H9 (cell line): ENCODE results near the gene CRABP2. TPM values are rescaled to one million over a fixed set of nuclear protein-coding genes. Genes with fewer than 3 reads are reported as not detected.

ENCODE experiments used
- DNase-seq: peaks from one replicate; pipeline ENCODE4 v3.0.0-alpha.2; 2017
- H2AFZ ChIP-seq: one replicate; pipeline ENCODE4 v1.6.1; 2013; ENCODE audit warnings: mild to moderate bottlenecking, low read length, control low read depth, moderate library complexity
- H2AK5ac ChIP-seq: 2 replicates; pipeline ENCODE4 v1.6.1; 2013; ENCODE audit warnings: low read length, control low read depth, mixed read lengths; ENCODE audit not compliant: insufficient read length
- H2BK120ac ChIP-seq: one replicate; pipeline ENCODE4 v1.6.1; 2013; ENCODE audit warnings: low read depth, mild to moderate bottlenecking, low read length, control low read depth, inconsistent platforms; ENCODE audit not compliant: poor library complexity, severe bottlenecking
- H2BK12ac ChIP-seq: 2 replicates; pipeline ENCODE4 v1.6.1; 2013; ENCODE audit warnings: low read length, control low read depth, mixed read lengths, low read depth; ENCODE audit not compliant: insufficient read length
- H2BK15ac ChIP-seq: 2 replicates; pipeline ENCODE4 v1.6.1; 2013; ENCODE audit warnings: low read depth, low read length, control low read depth
- H2BK20ac ChIP-seq: one replicate; pipeline ENCODE4 v1.6.1; 2013; ENCODE audit warnings: low read depth, mild to moderate bottlenecking, low read length, control low read depth, inconsistent platforms; ENCODE audit not compliant: poor library complexity, severe bottlenecking
- H2BK5ac ChIP-seq: 2 replicates; pipeline ENCODE4 v1.6.1; 2013; ENCODE audit warnings: low read length, control low read depth, mixed read lengths; ENCODE audit not compliant: insufficient read length
- H3K14ac ChIP-seq: 2 replicates; pipeline ENCODE4 v1.6.1; 2013; ENCODE audit warnings: low read length, control low read depth; ENCODE audit not compliant: insufficient read depth
- H3K18ac ChIP-seq: 2 replicates; pipeline ENCODE4 v1.6.1; 2013; ENCODE audit warnings: low read depth, mild to moderate bottlenecking, mixed read lengths, low read length, control low read depth; ENCODE audit not compliant: insufficient read length
- H3K23ac ChIP-seq: 2 replicates; pipeline ENCODE4 v1.6.1; 2013; ENCODE audit warnings: low read length, control low read depth, mixed read lengths, low read depth; ENCODE audit not compliant: insufficient read length
- H3K23me2 ChIP-seq: 2 replicates; pipeline ENCODE4 v1.6.1; 2013; ENCODE audit warnings: low read depth, mild to moderate bottlenecking, mixed read lengths, low read length, control low read depth; ENCODE audit not compliant: insufficient read length, poor library complexity, severe bottlenecking
- H3K27ac ChIP-seq: 2 replicates; pipeline ENCODE4 v1.5.1; 2013; ENCODE audit warnings: low read length, control low read depth, mixed read lengths, low read depth; ENCODE audit not compliant: insufficient read length
- H3K27me3 ChIP-seq: 2 replicates; pipeline ENCODE4 v1.6.1; 2013; ENCODE audit warnings: low read length, control low read depth, inconsistent platforms; ENCODE audit not compliant: insufficient read depth
- H3K4ac ChIP-seq: 2 replicates; pipeline ENCODE4 v1.6.1; 2013; ENCODE audit warnings: low read depth, mild to moderate bottlenecking, control low read depth, inconsistent platforms, low read length, moderate library complexity
- H3K4me1 ChIP-seq: 2 replicates; pipeline ENCODE4 v1.6.1; 2013; ENCODE audit warnings: low read length, control low read depth, inconsistent platforms; ENCODE audit not compliant: insufficient read depth
- H3K4me2 ChIP-seq: 2 replicates; pipeline ENCODE4 v1.6.1; 2013; ENCODE audit warnings: low read length, control low read depth, mixed read lengths; ENCODE audit not compliant: insufficient read length, insufficient read depth
- H3K56ac ChIP-seq: 2 replicates; pipeline ENCODE4 v1.6.1; 2013; ENCODE audit warnings: low read depth, mild to moderate bottlenecking, mixed read lengths, low read length, control low read depth; ENCODE audit not compliant: insufficient read length
- H3K79me1 ChIP-seq: 2 replicates; pipeline ENCODE4 v1.6.1; 2013; ENCODE audit warnings: low read depth, mild to moderate bottlenecking, moderate library complexity, low read length, control low read depth, inconsistent platforms; ENCODE audit not compliant: insufficient read depth, poor library complexity, severe bottlenecking
- H3K79me2 ChIP-seq: 2 replicates; pipeline ENCODE4 v1.6.1; 2013; ENCODE audit warnings: low read length, control low read depth, inconsistent platforms; ENCODE audit not compliant: insufficient read depth
- H3K9ac ChIP-seq: 2 replicates; pipeline ENCODE4 v1.6.1; 2013; ENCODE audit warnings: low read length, control low read depth, mixed read lengths; ENCODE audit not compliant: insufficient read length; ENCODE audit errors: extremely low read depth
- H3K9me3 ChIP-seq: one replicate; pipeline ENCODE4 v1.6.1; 2013; ENCODE audit warnings: low read depth, low read length, inconsistent platforms; ENCODE audit not compliant: control insufficient read depth
- H3T11ph ChIP-seq: one replicate; pipeline ENCODE4 v1.6.1; 2013; ENCODE audit warnings: mild to moderate bottlenecking, low read length, control low read depth, inconsistent platforms
- H4K20me1 ChIP-seq: one replicate; pipeline ENCODE4 v1.6.1; 2013; ENCODE audit not compliant: control insufficient read depth, insufficient read length, insufficient read depth
- H4K5ac ChIP-seq: 2 replicates; pipeline ENCODE4 v1.6.1; 2013; ENCODE audit warnings: low read depth, mild to moderate bottlenecking, mixed read lengths, low read length, control low read depth; ENCODE audit not compliant: insufficient read length
- H4K8ac ChIP-seq: replicated peaks from 2 replicates; pipeline ENCODE4 v1.6.1; 2013; ENCODE audit warnings: low read length, control low read depth, mixed read lengths, low read depth; ENCODE audit not compliant: insufficient read length
- H4K91ac ChIP-seq: 2 replicates; pipeline ENCODE4 v1.6.1; 2013; ENCODE audit warnings: low read depth, mild to moderate bottlenecking, moderate library complexity, mixed read lengths, low read length, control low read depth; ENCODE audit not compliant: insufficient read length
- H3K27ac Mint-ChIP-seq, 3 experiments: 2 replicates in 2 of 3; 3 replicates in 1 of 3; pipeline ENCODE4 v1.8.0; 2020 to 2021; ENCODE audit warnings: mixed read lengths in 3 of 3, mild to moderate bottlenecking in 1 of 3, moderate library complexity in 1 of 3
- H3K27me3 Mint-ChIP-seq: 2 replicates; pipeline ENCODE4 v1.8.0; 2021; ENCODE audit warnings: low read depth, mild to moderate bottlenecking, moderate library complexity, mixed read lengths
- H3K36me3 Mint-ChIP-seq, 3 experiments: 2 replicates in 2 of 3; 3 replicates in 1 of 3; pipeline ENCODE4 v1.8.0; 2020 to 2021; ENCODE audit warnings: low read depth in 3 of 3, mixed read lengths in 3 of 3; ENCODE audit not compliant: insufficient read depth in 1 of 3
- H3K4me1 Mint-ChIP-seq, 2 experiments: 2 replicates each; pipeline ENCODE4 v1.8.0; 2020; ENCODE audit warnings: mixed read lengths in 2 of 2
- H3K4me3 Mint-ChIP-seq, 2 experiments: 2 replicates in 1 of 2; 3 replicates in 1 of 2; pipeline ENCODE4 v1.8.0; 2020 to 2021; ENCODE audit warnings: mild to moderate bottlenecking in 2 of 2, mixed read lengths in 2 of 2, moderate library complexity in 1 of 2
- H3K9me3 Mint-ChIP-seq, 2 experiments: 2 replicates in 1 of 2; 3 replicates in 1 of 2; pipeline ENCODE4 v1.8.0; 2020; ENCODE audit warnings: mild to moderate bottlenecking in 2 of 2, mixed read lengths in 2 of 2, moderate library complexity in 1 of 2
- CTCF ChIP-seq: fragments of 200-600 bp; sonication (generic); conservative IDR thresholded peaks from 3 replicates; pipeline ENCODE4 v1.8.0; 2021; ENCODE audit warnings: antibody characterized with exemption, mild to moderate bottlenecking
- WGBS: extraction: QIAGEN DNeasy Blood & Tissue Kit; methylation state at CpG from one replicate; pipeline ENCODE4 v1.1.7; 2013; ENCODE audit warnings: missing lambda C conversion rate, low lambda C conversion rate, mixed read lengths; ENCODE audit not compliant: insufficient read length; ENCODE audit errors: extremely low coverage; 5-methylcytosine and 5-hydroxymethylcytosine counted together
- total RNA-seq: library from RNA; stranded (reverse); gene quantifications from 2 replicates; pipeline ENCODE4 v1.2.1, GENCODE V29; 2021

Gene CRABP2
- total RNA-seq, 1 experiment from 2014 or later, result 184 TPM

- Histone ChIP-seq H2AFZ (no peak overlapping the region), H3K56ac (no peak overlapping the region), H3T11ph (no peak overlapping the region), H3K9me3 (no peaks in the 10 kb centered on the region), H4K8ac (no peak overlapping the region), H4K91ac (no peak overlapping the region), H2BK15ac (no peak overlapping the region), H3K79me1 (no peaks in the 10 kb centered on the region), H3K14ac (no peak overlapping the region), H3K9ac (no peak overlapping the region), H3K18ac (no peak overlapping the region), H3K4me1 (no peaks in the 10 kb centered on the region), H2BK5ac (no peak overlapping the region), H4K20me1 (no peaks in the 10 kb centered on the region), H3K4me2 (no peak overlapping the region), H2AK5ac (no peak overlapping the region), H3K23ac (no peak overlapping the region), H4K5ac (no peak overlapping the region), H2BK20ac (no peak overlapping the region), H3K4ac (no peak overlapping the region), H3K23me2 (no peaks in the 10 kb centered on the region), H3K27me3 (no peaks in the 10 kb centered on the region), H3K79me2 (no peaks in the 10 kb centered on the region), H2BK120ac (no peak overlapping the region), H3K27ac (no peak overlapping the region), H2BK12ac (no peak overlapping the region)
- DNase-seq, result peak; percentile 77
- TF ChIP-seq CTCF, result peak; percentile 52
- Mint-ChIP-seq H3K9me3 (no peaks in the 10 kb centered on the region), H3K4me1 (peaks cover 25 to 39% of the 10 kb centered on the region in 2 experiments), H3K36me3 (no peaks in the 10 kb centered on the region), H3K27ac (peak overlapping the region in 1 of 3 experiments; percentile 40; a peak in 1 of 7 replicates), H3K27me3 (peaks cover 34% of the 10 kb centered on the region), H3K4me3 (no peak overlapping the region)
- no CpG with 5 or more reads among the region's 5 CpGs for WGBS
These were observed 23.1 kb downstream of the CRABP2 start for GRCh38 chr1:156682166-156682890.
